Tibial nerve (tissue), 4 donors: ENCODE data around the gene IMPA2. TPM values are rescaled to one million over a fixed set of nuclear protein-coding genes. Genes with fewer than 3 reads are reported as not detected.
A peak's percentile ranks its signal among the peaks of the same experiment; 100 is the strongest.

Source experiments
- DNase-seq, 2 donors: peaks; one replicate each; pipeline ENCODE4 v3.0.0-alpha.2; 2019; ENCODE audit warnings: low spot score in 2 of 2
- H3K27ac ChIP-seq, 4 donors: fragments of 200-600 bp; sonication (generic) in 3 of 4; one replicate each; pipeline ENCODE4 v1.5.1; 2017 to 2019; ENCODE audit warnings: mild to moderate bottlenecking in 1 of 4
- H3K27me3 ChIP-seq, 2 donors: fragments of 200-600 bp; sonication (generic) in 1 of 2; one replicate each; pipeline versions ENCODE4 v1.5.1 to v1.6.0; 2017 to 2019
- H3K36me3 ChIP-seq, 3 donors: fragments of 200-600 bp; sonication (generic); one replicate each; pipeline ENCODE4 v1.5.1; 2018 to 2019
- H3K4me1 ChIP-seq, 4 donors: fragments of 200-600 bp; sonication (generic) in 3 of 4; one replicate each; pipeline ENCODE4 v1.5.1; 2017 to 2019
- H3K4me3 ChIP-seq, 4 donors: fragments of 200-600 bp; sonication (generic) in 3 of 4; one replicate each; pipeline ENCODE4 v1.5.1; 2017 to 2019; ENCODE audit warnings: mild to moderate bottlenecking in 1 of 4, moderate library complexity in 1 of 4
- H3K9me3 ChIP-seq, 4 donors: fragments of 200-600 bp; sonication (generic) in 3 of 4; one replicate each; pipeline ENCODE4 v1.5.1; 2017 to 2019
- CTCF ChIP-seq, 5 experiments: fragments of 200-600 bp in 3 of 5; fragments of 450-650 bp in 2 of 5; sonication (generic) in 3 of 5; IDR thresholded peaks; one replicate each; pipeline ENCODE4 v1.5.1; 2016 to 2019; ENCODE audit warnings: antibody characterized with exemption in 5 of 5, mild to moderate bottlenecking in 3 of 5, moderate library complexity in 2 of 5
- EP300 ChIP-seq, 2 donors: sonication (generic); formaldehyde crosslinking; IDR thresholded peaks; one replicate each; pipeline ENCODE4 v1.6.1; 2017; ENCODE audit warnings: antibody characterized with exemption in 2 of 2, mild to moderate bottlenecking in 1 of 2
- POLR2A ChIP-seq, 2 donors: fragments of 450-650 bp; IDR thresholded peaks; one replicate each; pipeline ENCODE4 v1.6.1; 2017; ENCODE audit warnings: antibody characterized with exemption in 2 of 2, mild to moderate bottlenecking in 2 of 2, moderate library complexity in 2 of 2
- WGBS, 2 donors: methylation state at CpG; one replicate each; pipeline ENCODE4 v1.1.5; 2018; 5-methylcytosine and 5-hydroxymethylcytosine counted together
- total RNA-seq, 4 donors: library from RNA; depleted of rRNA; stranded (reverse); fragments of >200 nt; gene quantifications; one replicate each; pipeline ENCODE4 v1.1.0, GENCODE V29; 2016

IMPA2 gene
- total RNA-seq, 4 donors from 2014 or later: 12.7 to 62.4 (median 36.2) TPM

GRCh38 chr18:12028674-12029073 is 47.4 kb downstream of the IMPA2 start:
- DNase-seq: no peak
- Histone ChIP-seq H3K36me3 (peaks cover 0 to 53% (median 0%) of the 10 kb centered on the region in 3 donors), H3K27ac (no peak overlapping the region)

GRCh38 chr18:12029786-12030584 is 48.7 kb downstream of the IMPA2 start:
- H3K4me1 ChIP-seq: peaks cover 0 to 17% (median 0%) of the 10 kb centered on the region in 4 donors
- no peak overlapping the region for H3K27ac ChIP-seq
- DNase-seq: no peak
- WGBS, 2 donors: 78 to 86% methylated on average over 14 to 20 of the region's 21 CpGs
- no peaks in the 10 kb centered on the region for H3K9me3 ChIP-seq
- no peaks in the 10 kb centered on the region for H3K27me3 ChIP-seq
- TF ChIP-seq EP300 (IDR thresholded peaks at IDR 0.05): no peak
- TF ChIP-seq CTCF (IDR thresholded peaks at IDR 0.05): no peak
- TF ChIP-seq POLR2A (IDR thresholded peaks at IDR 0.05): no peak
- no peak overlapping the region for H3K4me3 ChIP-seq
- H3K36me3 ChIP-seq: peaks cover 0 to 40% (median 0%) of the 10 kb centered on the region in 3 donors

More at GRCh38 chr18:12028674-12029073, 47.4 kb downstream of the IMPA2 start:
- Histone ChIP-seq H3K4me1 (peaks cover 0 to 17% (median 0%) of the 10 kb centered on the region in 4 donors), H3K27me3 (no peaks in the 10 kb centered on the region), H3K4me3 (no peak overlapping the region), H3K9me3 (no peaks in the 10 kb centered on the region)
- TF ChIP-seq CTCF (IDR thresholded peaks at IDR 0.05): no peak
- TF ChIP-seq POLR2A (IDR thresholded peaks at IDR 0.05): no peak
- no peak for TF ChIP-seq EP300 (IDR thresholded peaks at IDR 0.05)
- 84 to 92% methylated on average over 9 to 11 of the region's 11 CpGs for WGBS, 2 donors

GRCh38 chr18:12030670-12031069 is 49.4 kb downstream of the IMPA2 start:
- WGBS, 2 donors: 87 to 89% methylated on average over 10 of the region's 10 CpGs
- no peak for DNase-seq
- TF ChIP-seq CTCF (IDR thresholded peaks at IDR 0.05) (no peak), POLR2A (IDR thresholded peaks at IDR 0.05) (no peak), EP300 (IDR thresholded peaks at IDR 0.05) (no peak)
- Histone ChIP-seq H3K27me3 (no peaks in the 10 kb centered on the region), H3K4me1 (peaks cover 0 to 17% (median 0%) of the 10 kb centered on the region in 4 donors), H3K9me3 (no peaks in the 10 kb centered on the region), H3K36me3 (peaks cover 0 to 33% (median 0%) of the 10 kb centered on the region in 3 donors), H3K4me3 (no peak overlapping the region), H3K27ac (no peak overlapping the region)

- 88 to 100% methylated on average over 1 of the region's 1 CpG for WGBS, 2 donors
- TF ChIP-seq EP300 (IDR thresholded peaks at IDR 0.05) (no peak), POLR2A (IDR thresholded peaks at IDR 0.05) (no peak), CTCF (IDR thresholded peaks at IDR 0.05) (no peak)
- peak overlapping the region in 2 of 4 donors; percentile 45 to 47 for H3K27ac ChIP-seq
- no peak for DNase-seq
- H3K27me3 ChIP-seq: no peaks in the 10 kb centered on the region
- H3K9me3 ChIP-seq: no peaks in the 10 kb centered on the region
- H3K4me1 ChIP-seq: peaks cover 0 to 17% (median 0%) of the 10 kb centered on the region in 4 donors
- peaks cover 0 to 33% (median 0%) of the 10 kb centered on the region in 3 donors for H3K36me3 ChIP-seq
- no peak overlapping the region for H3K4me3 ChIP-seq
Measured at GRCh38 chr18:12031181-12031580, 49.9 kb downstream of the IMPA2 start.

- H3K36me3 ChIP-seq: peaks cover 0 to 33% (median 0%) of the 10 kb centered on the region in 3 donors
- TF ChIP-seq POLR2A (IDR thresholded peaks at IDR 0.05) (no peak), CTCF (IDR thresholded peaks at IDR 0.05) (no peak), EP300 (IDR thresholded peaks at IDR 0.05) (peak; percentile 8 to 22)
- WGBS, 2 donors: 31 to 37% methylated on average over 7 of the region's 7 CpGs
- H3K4me1 ChIP-seq: peaks cover 0 to 17% (median 0%) of the 10 kb centered on the region in 4 donors
- DNase-seq: peak; percentile 66 to 77
- H3K9me3 ChIP-seq: no peaks in the 10 kb centered on the region
- no peak overlapping the region for H3K4me3 ChIP-seq
- H3K27me3 ChIP-seq: no peaks in the 10 kb centered on the region
- peak overlapping the region in 2 of 4 donors; percentile 45 to 54 for H3K27ac ChIP-seq
Measured at GRCh38 chr18:12031846-12032245, 50.5 kb downstream of the IMPA2 start.
